ENCODE data around the gene TCF15.

The TCF15 gene

GRCh38 chr20:620246-620645 is 10.1 kb upstream of the TCF15 start:
- H3K4me3 ChIP-seq (ENCODE audit: low read length): no peak overlapping the region
- no peak for TF ChIP-seq CTCF (conservative IDR thresholded peaks at IDR 0.05; ENCODE audit: low read depth, low read length)
- DNase-seq (ENCODE audit: low read depth): no peak

- DNase-seq (ENCODE audit: low read depth): no peak
- H3K4me3 ChIP-seq (ENCODE audit: low read length): no peak overlapping the region
- no peak for TF ChIP-seq CTCF (conservative IDR thresholded peaks at IDR 0.05; ENCODE audit: low read depth, low read length)
Observed at GRCh38 chr20:618980-619379, 8.9 kb upstream of the TCF15 start.

- DNase-seq (ENCODE audit: low read depth): no peak
- no peak for TF ChIP-seq CTCF (conservative IDR thresholded peaks at IDR 0.05; ENCODE audit: low read depth, low read length)
- H3K4me3 ChIP-seq (ENCODE audit: low read length): no peak overlapping the region
Observed at GRCh38 chr20:617934-618690, 8.0 kb upstream of the TCF15 start.

- no peak for TF ChIP-seq CTCF (conservative IDR thresholded peaks at IDR 0.05; ENCODE audit: low read depth, low read length)
- no peak overlapping the region for H3K4me3 ChIP-seq (ENCODE audit: low read length)
- DNase-seq (ENCODE audit: low read depth): no peak
Observed at GRCh38 chr20:615514-615913, 5.4 kb upstream of the TCF15 start.

- H3K4me3 ChIP-seq (ENCODE audit: low read length): no peak overlapping the region
- TF ChIP-seq CTCF (conservative IDR thresholded peaks at IDR 0.05; ENCODE audit: low read depth, low read length): no peak
- DNase-seq (ENCODE audit: low read depth): no peak
Observed at GRCh38 chr20:611843-612185, 1.7 kb upstream of the TCF15 start.

GRCh38 chr20:611047-611842 is 1.1 kb upstream of the TCF15 start:
- H3K4me3 ChIP-seq (ENCODE audit: low read length): no peak overlapping the region
- no peak for TF ChIP-seq CTCF (conservative IDR thresholded peaks at IDR 0.05; ENCODE audit: low read depth, low read length)
- no peak for DNase-seq (ENCODE audit: low read depth)
